Activated T-cell treated with anti-CD3 and anti-CD28 coated beads, Interleukin-2, amount 50 U/mL, for 48 hours (primary cell): ENCODE data around the gene C2.
"Not testable (repeated sequence)": the region's sequence is repeated elsewhere in the genome, so short reads cannot be mapped to it uniquely, and the experiment has no call there.

Source experiments
- DNase-seq, 2 experiments: peaks; one replicate each; pipeline ENCODE4 v3.0.0-alpha.2; 2020

C2 gene

DNA sequence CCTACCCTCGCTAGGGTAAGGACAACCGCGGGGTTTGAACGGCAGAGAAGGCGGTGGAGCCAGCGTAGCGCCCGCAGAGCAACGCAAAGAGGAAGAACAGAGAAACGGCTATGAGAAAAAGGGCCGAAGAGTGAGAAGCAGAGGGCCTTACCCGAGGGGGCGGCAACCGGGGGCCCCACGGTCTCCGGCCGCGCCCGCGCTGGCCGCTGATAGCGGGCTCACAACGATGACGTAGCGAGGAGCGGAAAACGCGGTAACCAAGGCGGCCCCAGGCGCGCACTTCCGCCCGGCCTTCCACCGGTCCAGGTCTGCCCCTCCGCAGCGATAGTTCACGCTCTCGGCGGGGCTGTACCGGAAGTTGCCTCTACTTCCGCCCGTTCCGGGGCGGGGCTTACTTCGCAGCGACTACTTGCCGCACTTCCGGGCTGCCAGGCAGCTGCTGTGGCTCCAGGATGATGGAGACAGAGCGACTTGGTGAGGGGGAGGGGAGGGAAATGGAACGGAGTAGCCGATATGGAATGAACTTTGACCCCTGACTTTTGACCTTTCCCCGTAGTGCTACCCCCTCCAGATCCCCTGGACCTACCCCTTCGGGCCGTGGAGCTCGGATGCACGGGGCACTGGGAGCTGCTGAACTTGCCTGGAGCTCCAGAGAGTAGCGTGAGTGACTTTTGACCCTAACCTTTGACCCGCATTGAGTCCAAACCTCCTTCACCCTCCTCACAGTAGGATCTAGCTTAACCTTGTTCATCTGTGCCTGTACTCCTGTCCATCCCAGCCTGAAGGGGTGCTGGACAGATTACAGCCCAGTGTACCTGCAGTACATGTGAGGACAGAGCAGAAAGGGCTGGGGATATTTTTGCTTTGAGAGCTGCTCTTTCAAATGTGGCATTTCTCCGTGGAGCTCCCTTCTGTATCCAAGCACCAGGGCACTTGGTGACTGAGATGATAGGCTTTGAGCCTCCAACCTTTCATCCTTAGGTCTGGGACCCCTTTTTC lies 31.5 kb downstream of the C2 start, which contains the start of the genes NELFE and SKIC2:
Gene NELFE (minus strand): TSS at position 231 of the 999 bp plus-strand sequence. CDS start 525 bp downstream, outside the sequence.
Gene SKIC2 (plus strand): TSS at position 435 of the 999 bp plus-strand sequence. CDS start 18 bp downstream, at position 453.
- DNase-seq, result peak; percentile 98 to 99

GRCh38 chr6:31961616-31962015 lies 34.1 kb downstream of the C2 start:
- DNase-seq, result no peak

DNA sequence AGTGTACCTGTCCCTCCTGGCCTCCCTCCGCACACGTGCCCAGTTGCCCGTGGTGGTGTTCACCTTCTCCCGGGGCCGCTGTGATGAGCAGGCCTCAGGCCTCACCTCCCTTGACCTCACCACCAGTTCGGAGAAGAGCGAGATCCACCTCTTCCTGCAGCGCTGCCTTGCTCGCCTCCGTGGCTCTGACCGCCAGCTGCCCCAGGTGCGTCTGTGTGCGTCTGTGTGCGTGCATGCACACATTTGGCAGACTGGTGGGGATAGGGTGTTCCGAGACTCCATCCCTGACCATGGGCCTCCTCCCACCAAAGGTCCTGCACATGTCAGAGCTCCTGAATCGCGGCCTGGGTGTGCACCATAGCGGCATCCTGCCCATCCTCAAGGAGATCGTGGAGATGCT lies 36.4 kb downstream of the C2 start:
- DNase-seq, result no peak

DNA sequence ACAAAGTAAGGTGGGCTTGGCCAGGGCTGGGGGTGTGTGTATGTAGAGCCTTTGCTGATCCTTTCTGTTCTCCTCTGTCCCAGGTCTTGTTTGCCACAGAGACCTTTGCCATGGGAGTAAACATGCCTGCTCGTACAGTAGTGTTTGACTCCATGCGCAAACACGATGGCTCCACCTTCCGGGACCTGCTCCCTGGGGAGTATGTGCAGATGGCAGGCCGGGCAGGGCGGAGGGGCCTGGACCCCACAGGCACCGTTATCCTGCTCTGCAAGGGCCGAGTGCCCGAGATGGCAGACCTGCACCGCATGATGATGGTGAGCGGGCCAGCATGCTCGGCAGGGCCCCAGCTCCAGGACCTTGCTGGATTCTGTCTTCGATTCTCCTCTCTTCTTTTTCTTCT lies 38.2 kb downstream of the C2 start:
- DNase-seq, result no peak

GRCh38 chr6:31966506-31966905 lies 39.0 kb downstream of the C2 start:
- no peak for DNase-seq

GRCh38 chr6:31966997-31967925 lies 39.7 kb downstream of the C2 start:
- DNase-seq, result no peak

DNA sequence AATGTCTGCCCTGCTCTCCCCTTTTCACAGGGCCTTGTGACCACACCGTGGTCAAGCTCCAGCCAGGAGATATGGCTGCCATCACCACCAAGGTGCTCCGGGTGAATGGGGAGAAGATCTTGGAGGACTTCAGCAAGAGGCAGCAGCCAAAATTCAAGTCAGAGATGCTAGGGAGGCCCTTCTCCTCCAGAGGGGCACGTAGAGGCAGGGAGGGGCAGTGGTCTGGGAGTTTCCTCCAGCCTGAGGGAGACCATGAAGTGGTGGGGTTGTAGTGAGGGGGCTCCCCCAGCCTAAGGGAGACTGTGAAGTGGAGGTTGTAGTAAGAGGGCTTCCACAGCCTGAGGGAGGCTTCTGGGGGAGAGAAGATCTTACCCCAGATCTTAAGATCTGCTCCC lies 40.4 kb downstream of the C2 start:
- no peak for DNase-seq

GRCh38 chr6:31968326-31968725 lies 40.8 kb downstream of the C2 start:
- no peak for DNase-seq

DNA sequence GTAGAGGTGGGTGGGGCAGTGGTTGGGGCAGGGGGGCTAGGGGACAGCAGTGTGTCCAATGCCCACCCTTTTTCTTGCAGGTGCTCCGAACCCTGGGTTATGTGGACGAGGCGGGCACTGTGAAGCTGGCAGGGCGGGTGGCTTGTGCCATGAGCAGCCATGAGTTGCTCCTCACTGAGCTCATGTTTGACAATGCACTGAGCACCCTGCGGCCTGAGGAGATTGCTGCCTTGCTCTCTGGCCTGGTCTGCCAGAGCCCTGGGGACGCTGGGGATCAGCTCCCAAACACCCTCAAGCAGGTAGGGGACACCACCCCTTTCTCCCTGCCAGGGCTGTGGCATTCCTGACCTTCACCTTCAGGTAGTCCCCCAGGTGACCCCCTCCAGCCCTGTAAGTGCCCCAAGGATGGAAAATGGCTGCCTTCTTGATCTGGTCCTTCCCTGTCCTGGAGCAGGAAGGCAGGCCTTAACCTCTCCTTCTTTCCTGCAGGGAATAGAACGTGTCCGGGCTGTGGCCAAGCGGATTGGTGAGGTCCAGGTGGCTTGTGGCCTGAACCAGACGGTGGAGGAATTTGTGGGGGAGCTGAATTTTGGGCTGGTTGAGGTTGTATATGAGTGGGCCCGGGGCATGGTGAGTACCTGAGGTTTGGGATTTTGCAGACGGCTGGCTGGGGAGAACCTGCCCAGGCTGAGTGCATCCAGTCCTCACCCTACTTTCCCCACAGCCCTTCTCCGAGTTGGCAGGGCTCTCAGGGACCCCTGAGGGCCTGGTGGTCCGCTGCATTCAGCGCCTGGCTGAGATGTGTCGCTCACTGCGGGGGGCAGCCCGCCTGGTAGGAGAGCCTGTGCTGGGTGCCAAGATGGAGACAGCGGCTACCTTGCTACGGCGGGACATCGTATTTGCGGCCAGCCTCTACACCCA lies 41.5 kb downstream of the C2 start:
- no peak for DNase-seq

- no peak for DNase-seq
Observed at GRCh38 chr6:31969712-31970603, 42.4 kb downstream of the C2 start.

DNA sequence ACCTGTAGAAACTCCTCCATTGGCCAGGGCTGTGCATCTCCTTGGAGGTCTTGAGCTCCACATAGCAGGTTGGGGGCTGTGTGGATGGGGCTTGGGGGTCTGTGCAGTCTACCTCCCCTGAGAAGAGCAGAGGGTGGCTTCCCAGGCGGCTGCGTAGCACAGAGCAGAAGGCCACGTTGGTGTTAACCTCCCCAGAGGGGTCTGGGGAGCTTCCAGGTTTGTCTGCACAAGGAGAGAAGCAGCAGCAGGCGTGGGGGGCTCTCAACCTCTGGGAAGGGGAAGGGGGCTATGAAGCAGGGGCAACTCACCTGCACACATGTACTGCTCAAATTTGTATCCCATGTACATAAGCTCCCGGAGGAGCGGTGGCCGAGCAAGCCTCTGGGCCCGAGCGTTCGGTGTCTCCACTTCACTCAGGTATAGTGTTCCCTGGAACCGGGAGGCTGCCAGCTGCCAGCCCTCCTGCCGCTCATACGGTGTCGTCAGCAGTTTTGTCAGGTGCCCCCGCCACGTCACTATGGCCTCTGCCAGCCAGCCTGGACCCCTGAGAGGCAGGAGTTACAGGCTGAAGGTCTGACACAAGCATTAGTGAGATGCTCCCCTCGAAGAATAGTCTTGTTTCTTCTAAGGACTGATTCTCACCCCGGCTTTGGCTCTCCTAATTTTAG lies 43.2 kb downstream of the C2 start:
- DNase-seq, result peak in 1 of 2 experiments; percentile 34

GRCh38 chr6:31971279-31971992 lies 43.9 kb downstream of the C2 start:
- DNase-seq, result peak in 1 of 2 experiments; percentile 34

DNA sequence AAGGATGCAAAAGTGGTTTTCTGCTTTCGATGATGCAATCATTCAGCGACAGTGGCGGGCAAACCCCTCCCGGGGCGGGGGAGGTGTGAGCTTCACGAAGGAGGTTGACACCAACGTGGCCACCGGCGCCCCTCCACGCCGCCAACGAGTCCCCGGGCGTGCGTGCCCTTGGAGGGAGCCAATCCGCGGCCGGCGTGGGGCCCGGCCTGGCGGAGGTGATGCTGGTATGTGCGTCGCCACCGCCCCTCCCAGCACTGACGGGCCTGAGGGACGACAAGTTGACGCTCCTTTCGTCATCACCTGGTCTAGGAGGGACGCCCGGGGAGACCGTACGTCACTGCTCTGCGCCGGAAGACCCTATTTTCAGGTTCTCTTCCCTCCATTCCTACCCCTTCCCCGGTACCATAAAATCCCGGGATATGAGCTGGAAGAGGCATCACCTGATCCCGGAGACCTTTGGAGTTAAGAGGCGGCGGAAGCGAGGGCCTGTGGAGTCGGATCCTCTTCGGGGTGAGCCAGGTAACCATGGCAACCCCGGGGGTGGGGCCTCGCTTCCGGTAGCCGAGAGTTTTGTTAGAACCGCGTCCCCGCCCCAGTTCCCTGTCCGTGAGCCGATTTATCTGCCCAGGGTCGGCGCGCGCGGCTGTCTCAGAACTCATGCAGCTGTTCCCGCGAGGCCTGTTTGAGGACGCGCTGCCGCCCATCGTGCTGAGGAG lies 44.6 kb downstream of the C2 start, which contains the start of gene DXO:
Gene DXO (minus strand): TSS at position 146 of the 716 bp plus-strand sequence. CDS start 463 bp downstream, outside the sequence.
- peak; percentile 98 to 99 for DNase-seq

DNA sequence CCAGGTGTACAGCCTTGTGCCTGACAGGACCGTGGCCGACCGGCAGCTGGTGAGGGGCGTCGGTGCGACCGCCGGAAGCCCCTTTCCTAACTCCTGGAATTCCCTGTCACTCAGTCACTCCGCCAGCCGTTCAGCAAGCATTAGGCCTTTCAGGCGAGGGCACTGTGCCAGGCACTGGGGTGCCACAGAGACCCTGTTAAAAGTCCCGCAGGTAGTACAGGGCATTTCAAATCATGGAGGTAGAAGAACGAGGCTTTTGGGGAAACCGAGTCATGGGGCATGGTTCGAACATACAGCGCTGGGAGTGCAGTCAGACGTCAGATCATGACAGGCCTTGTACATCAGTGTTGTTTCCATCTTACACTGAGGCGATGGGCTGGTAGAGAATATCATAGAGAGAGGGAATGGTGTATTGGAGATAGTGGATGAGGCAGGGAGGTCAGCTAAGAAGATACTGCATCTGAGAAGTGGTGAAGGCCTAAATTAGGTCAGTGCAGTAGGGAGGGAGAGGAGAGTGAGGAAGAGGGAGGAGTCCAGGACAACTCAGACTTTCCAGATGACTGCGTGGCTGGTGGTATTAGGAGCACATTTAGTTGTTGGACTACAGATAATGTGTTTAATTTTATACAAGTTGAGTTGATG lies 45.3 kb downstream of the C2 start:
- DNase-seq, result no peak

DNA sequence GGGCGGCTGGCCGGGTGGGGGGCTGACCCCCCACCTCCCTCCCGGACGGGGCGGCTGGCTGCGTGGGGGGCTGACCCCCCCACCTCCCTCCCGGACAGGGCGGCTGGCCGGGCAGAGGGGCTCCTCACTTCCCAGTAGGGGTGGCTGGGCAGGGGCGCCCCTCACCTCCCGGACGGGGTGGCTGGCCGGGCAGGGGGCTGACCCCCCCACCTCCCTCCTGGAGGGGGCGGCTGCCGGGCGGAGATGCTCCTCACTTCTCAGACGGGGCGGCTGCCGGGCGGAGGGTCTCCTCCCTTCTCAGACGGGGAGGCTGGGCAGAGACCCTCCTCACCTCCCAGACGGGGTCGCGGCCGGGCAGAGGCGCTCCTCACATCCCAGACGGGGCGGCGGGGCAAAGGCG lies 48.5 kb downstream of the C2 start:
- not testable (repeated sequence) for DNase-seq

GRCh38 chr6:31977816-31978431 lies 50.4 kb downstream of the C2 start:
- DNase-seq, result no peak

DNA sequence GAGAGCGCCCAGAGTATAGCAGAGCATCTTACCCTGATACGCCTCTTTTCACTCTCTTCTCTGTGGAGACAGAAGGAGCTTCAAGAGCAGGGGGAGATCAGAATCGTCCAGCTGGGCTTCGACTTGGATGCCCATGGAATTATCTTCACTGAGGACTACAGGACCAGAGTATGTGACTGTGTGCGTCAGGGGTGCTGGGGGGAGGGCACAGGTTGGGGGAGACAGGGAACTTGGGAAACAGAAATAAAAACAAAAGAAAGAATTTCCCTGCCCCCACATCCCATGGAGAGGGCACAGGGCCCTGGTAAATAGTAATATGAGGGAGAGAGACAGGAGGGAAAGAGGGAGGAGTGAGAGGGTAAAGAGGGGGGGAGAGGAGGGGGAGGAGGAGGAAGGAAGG lies 51.3 kb downstream of the C2 start:
- no peak for DNase-seq
